PC-9 (cell line): ENCODE results near the gene TUFT1.

Source experiments
- CTCF ChIP-seq: fragments of 200-600 bp; sonication (generic); conservative IDR thresholded peaks from 2 replicates; pipeline ENCODE4 v1.6.1; 2017; ENCODE audit warnings: mixed run types, antibody characterized with exemption, mild to moderate bottlenecking, moderate library complexity
- EZH2 ChIP-seq: fragments of 200-600 bp; sonication (generic); IDR thresholded peaks from 2 replicates; pipeline ENCODE4 v1.8.0; 2017; ENCODE audit warnings: antibody characterized with exemption, low read depth

- TF ChIP-seq CTCF (no peak), EZH2 (no peak)
Observed at GRCh38 chr1:151624783-151625182, 84.7 kb downstream of the TUFT1 start.
